MM.1S (cell line): Measurements from ENCODE around the gene PET100.

Source experiments
- CTCF ChIP-seq: fragments of 300-600 bp; sonication (generic); IDR thresholded peaks from 2 replicates; pipeline ENCODE4 v1.5.1; 2016; ENCODE audit warnings: antibody characterized with exemption, low read length, mixed read lengths
- EZH2 ChIP-seq: fragments of 300-600 bp; sonication (generic); optimal IDR thresholded peaks from 2 replicates; pipeline ENCODE3; 2017; ENCODE audit warnings: low read depth, mild to moderate bottlenecking, antibody characterized with exemption, low read length, mixed read lengths
- EZH2phosphoT487 ChIP-seq: fragments of 300-600 bp; sonication (generic); IDR thresholded peaks from 2 replicates; pipeline ENCODE4 v1.6.1; 2018; ENCODE audit warnings: antibody characterized with exemption, low read length

DNA sequence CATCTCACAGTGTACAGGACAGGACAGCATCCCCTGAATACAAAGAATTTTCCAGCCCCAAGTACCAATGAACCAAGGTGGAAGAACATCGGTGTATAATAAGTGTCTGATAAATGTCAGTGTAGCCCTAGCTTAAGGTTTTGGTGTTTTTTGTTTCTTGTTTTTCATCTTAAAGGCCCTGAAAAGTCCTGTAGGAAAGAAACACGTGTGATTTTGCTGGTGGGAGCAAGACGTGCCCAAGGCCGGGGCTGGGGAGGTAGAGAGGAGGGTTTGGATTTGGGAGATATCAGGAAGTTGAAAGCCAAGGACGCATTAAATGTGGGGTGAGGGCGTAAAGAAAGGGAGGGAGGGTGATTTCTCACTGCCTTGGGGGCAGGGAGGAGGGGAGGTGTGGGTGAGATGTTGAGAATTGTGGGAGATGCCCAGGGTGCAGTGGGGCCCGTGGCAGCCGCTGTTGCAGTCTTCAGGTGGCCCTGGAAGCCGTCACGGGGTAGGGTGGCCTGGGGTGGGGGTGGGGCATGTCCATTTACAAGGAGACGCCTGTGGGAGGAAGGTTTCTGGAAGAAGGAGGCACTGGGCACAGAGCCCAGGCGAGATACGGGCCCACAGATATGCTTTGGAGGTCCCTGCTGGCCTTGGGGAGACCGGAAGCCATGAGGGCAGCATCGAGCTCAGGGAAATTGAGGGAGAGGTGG is 27.2 kb upstream of the PET100 start:
- TF ChIP-seq CTCF (no peak), EZH2 (no peak), EZH2phosphoT487 (no peak)
